HCT116 (cell line): ENCODE data around the gene SLCO4C1. TPM values are rescaled to one million over a fixed set of nuclear protein-coding genes. Genes with fewer than 3 reads are reported as not detected.

Experiments
- ATAC-seq: fragments of 200-7000 bp; cut with Tn5 transposase; 2 replicates; pipeline ENCODE4 v1.9.1; 2020; ENCODE audit warnings: mild to moderate bottlenecking, moderate library complexity
- BruUV-seq: library from RNA; stranded (reverse); fragments of 400-500 nt; replicated peaks from 2 replicates; lab custom pipeline; 2021; lab: Mats Ljungman, UMichigan
- CTCF ChIA-PET: fragments of 300-600 bp; sonication (Branson Sonifier 250); formaldehyde crosslinking; loops from one replicate; lab custom pipeline; 2021; ENCODE audit warnings: antibody characterized with exemption; lab: Charles Lee
- POLR2A ChIA-PET: fragments of 300-600, 350-600 bp; sonication (Branson Sonifier 250); formaldehyde crosslinking; loops from one replicate; lab custom pipeline; 2021; ENCODE audit warnings: antibody characterized with exemption; lab: Charles Lee
- RAD21 ChIA-PET, 2 experiments: fragments of 300-600 bp; sonication (Branson Sonifier 250); formaldehyde crosslinking; loops; one replicate each; lab custom pipeline; 2023; ENCODE audit warnings: low total read pairs in 2 of 2; ENCODE audit not compliant: uncharacterized antibody in 2 of 2, unreplicated experiment in 2 of 2, low non-redundant PET in 1 of 2; lab: Charles Lee
- DNase-seq: peaks from one replicate; pipeline ENCODE4 v3.0.0-alpha.2; 2010; ENCODE audit warnings: low read depth, low spot score
- H2AFZ ChIP-seq: fragments of 200-600 bp; shearing (Covaris generic), sonication (generic); 2 replicates; pipeline ENCODE4 v1.6.1; 2017; ENCODE audit warnings: low read depth, mixed run types, mixed read lengths, antibody characterized with exemption, low read length; ENCODE audit not compliant: poor library complexity, severe bottlenecking
- H3K27ac ChIP-seq: 2 replicates; pipeline ENCODE4 v1.5.1; 2012; ENCODE audit warnings: low read depth, low read length
- H3K27me3 ChIP-seq: fragments of 200-600 bp; sonication (generic); 2 replicates; pipeline ENCODE4 v1.6.1; 2016; ENCODE audit warnings: mixed run types, low read length, mixed read lengths; ENCODE audit not compliant: insufficient read depth
- H3K36me3 ChIP-seq, 2 experiments: fragments of 200-500 bp in 1 of 2; fragments of 200-600 bp in 1 of 2; sonication (Bioruptor generic) in 1 of 2; sonication (generic) in 1 of 2; 2 replicates each; pipeline versions ENCODE4 v1.5.1 to v1.6.1; 2014 to 2016; ENCODE audit warnings: low read length in 2 of 2, inconsistent platforms in 1 of 2, mixed read lengths in 1 of 2, mixed run types in 1 of 2; ENCODE audit not compliant: insufficient read depth in 2 of 2, control insufficient read depth in 1 of 2
- H3K4me1 ChIP-seq, 2 experiments: fragments of 200-600 bp in 1 of 2; sonication (generic) in 1 of 2; 2 replicates each; pipeline versions ENCODE4 v1.5.1 to v1.6.1; 2012 to 2017; ENCODE audit warnings: low read length in 2 of 2, inconsistent platforms in 1 of 2, mild to moderate bottlenecking in 1 of 2, mixed read lengths in 1 of 2, mixed run types in 1 of 2, moderate library complexity in 1 of 2; ENCODE audit not compliant: insufficient read depth in 2 of 2, control insufficient read depth in 1 of 2
- H3K4me2 ChIP-seq: fragments of 200-600 bp; sonication (generic); 2 replicates; pipeline ENCODE4 v1.6.1; 2017; ENCODE audit warnings: mixed run types, low read length, mixed read lengths
- H3K4me3 ChIP-seq, 2 experiments: fragments of 200-600 bp in 1 of 2; sonication (generic) in 1 of 2; replicated peaks in 1 of 2; 2 replicates each; pipeline ENCODE4 v1.5.1; 2011 to 2016; ENCODE audit warnings: low read length in 2 of 2, control low read depth in 1 of 2, low read depth in 1 of 2, mild to moderate bottlenecking in 1 of 2, mixed read lengths in 1 of 2, mixed run types in 1 of 2
- H3K79me2 ChIP-seq: fragments of 200-600 bp; sonication (generic); 2 replicates; pipeline ENCODE4 v1.6.1; 2017; ENCODE audit warnings: mild to moderate bottlenecking, mixed run types, low read length, moderate library complexity, mixed read lengths; ENCODE audit not compliant: insufficient read depth
- H3K9ac ChIP-seq: fragments of 200-600 bp; sonication (generic); 2 replicates; pipeline ENCODE4 v1.6.1; 2016; ENCODE audit warnings: low read length, mixed read lengths
- H3K9me2 ChIP-seq: fragments of 200-600 bp; sonication (generic), shearing (Covaris generic); 2 replicates; pipeline ENCODE4 v1.6.1; 2017; ENCODE audit warnings: mixed run types, mild to moderate bottlenecking, moderate library complexity; ENCODE audit not compliant: insufficient read depth
- H3K9me3 ChIP-seq, 2 experiments: fragments of 200-500 bp in 1 of 2; fragments of 200-600 bp in 1 of 2; sonication (Bioruptor generic) in 1 of 2; sonication (generic) in 1 of 2; 2 replicates each; pipeline ENCODE4 v1.6.1; 2014 to 2017; ENCODE audit warnings: low read length in 2 of 2, mixed read lengths in 2 of 2, inconsistent platforms in 1 of 2, low read depth in 1 of 2, mild to moderate bottlenecking in 1 of 2, mixed run types in 1 of 2, moderate library complexity in 1 of 2; ENCODE audit not compliant: control insufficient read depth in 1 of 2, insufficient read depth in 1 of 2
- H4K20me1 ChIP-seq: fragments of 200-600 bp; sonication (generic), shearing (Covaris generic); 2 replicates; pipeline ENCODE4 v1.6.1; 2017; ENCODE audit warnings: mixed run types, mild to moderate bottlenecking, moderate library complexity; ENCODE audit not compliant: insufficient read depth
- EZH2phosphoT487 ChIP-seq: fragments of 200-600 bp; IDR thresholded peaks from 2 replicates; pipeline ENCODE4 v1.6.1; 2018; ENCODE audit warnings: antibody characterized with exemption, borderline replicate concordance
- MAX ChIP-seq: IDR thresholded peaks from 2 replicates; pipeline ENCODE4 v1.6.1; 2012
- RAD21 ChIP-seq: IDR thresholded peaks from 2 replicates; pipeline ENCODE4 v1.6.1; 2012; ENCODE audit warnings: low read depth, mild to moderate bottlenecking
- YY1 ChIP-seq: IDR thresholded peaks from 2 replicates; pipeline ENCODE4 v1.6.1; 2011; ENCODE audit warnings: low read length, low read depth, moderate library complexity, mild to moderate bottlenecking; ENCODE audit not compliant: insufficient replicate concordance; ENCODE audit errors: extremely low read depth
- ZNF274 ChIP-seq: fragments of 200-500 bp; sonication (Bioruptor generic); IDR thresholded peaks from 2 replicates; pipeline ENCODE4 v1.6.1; 2014; ENCODE audit warnings: mild to moderate bottlenecking, low read depth, low read length, inconsistent platforms
- intact Hi-C: fragments of 100-400 bp; cut with micrococcal nuclease; formaldehyde crosslinking; loops from 2 replicates; pipeline ENCODE4 v1.10.0; 2022
- total RNA-seq: library from RNA; stranded (reverse); gene quantifications from one replicate; pipeline ENCODE4 v1.2.1, GENCODE V29; 2021; ENCODE audit not compliant: unreplicated experiment
- TF ChIP-seq, protein P1 (sequence below): IDR thresholded peaks from 2 replicates; pipeline ENCODE4 v1.6.1; 2012; ENCODE audit warnings: low read depth
- TF ChIP-seq, protein P2 (sequence below): IDR thresholded peaks from 2 replicates; pipeline ENCODE4 v1.6.1; 2012

The SLCO4C1 gene
- total RNA-seq, 1 experiment from 2014 or later: 0.12 TPM

- no peak overlapping the region for H3K4me2 ChIP-seq
- H3K9me2 ChIP-seq: no peaks in the 10 kb centered on the region
- H3K27me3 ChIP-seq: no peaks in the 10 kb centered on the region
- ATAC-seq: no peak
- H4K20me1 ChIP-seq: no peaks in the 10 kb centered on the region
- no peaks in the 10 kb centered on the region for H3K9me3 ChIP-seq
- H3K36me3 ChIP-seq: no peaks in the 10 kb centered on the region
- no peaks in the 10 kb centered on the region for H3K79me2 ChIP-seq
- H2AFZ ChIP-seq: no peak overlapping the region
- H3K4me3 ChIP-seq: no peak overlapping the region
- no peak for DNase-seq
- no peaks in the 10 kb centered on the region for H3K4me1 ChIP-seq
- BruUV-seq: no TSS peak
- TF ChIP-seq, protein P1, sequence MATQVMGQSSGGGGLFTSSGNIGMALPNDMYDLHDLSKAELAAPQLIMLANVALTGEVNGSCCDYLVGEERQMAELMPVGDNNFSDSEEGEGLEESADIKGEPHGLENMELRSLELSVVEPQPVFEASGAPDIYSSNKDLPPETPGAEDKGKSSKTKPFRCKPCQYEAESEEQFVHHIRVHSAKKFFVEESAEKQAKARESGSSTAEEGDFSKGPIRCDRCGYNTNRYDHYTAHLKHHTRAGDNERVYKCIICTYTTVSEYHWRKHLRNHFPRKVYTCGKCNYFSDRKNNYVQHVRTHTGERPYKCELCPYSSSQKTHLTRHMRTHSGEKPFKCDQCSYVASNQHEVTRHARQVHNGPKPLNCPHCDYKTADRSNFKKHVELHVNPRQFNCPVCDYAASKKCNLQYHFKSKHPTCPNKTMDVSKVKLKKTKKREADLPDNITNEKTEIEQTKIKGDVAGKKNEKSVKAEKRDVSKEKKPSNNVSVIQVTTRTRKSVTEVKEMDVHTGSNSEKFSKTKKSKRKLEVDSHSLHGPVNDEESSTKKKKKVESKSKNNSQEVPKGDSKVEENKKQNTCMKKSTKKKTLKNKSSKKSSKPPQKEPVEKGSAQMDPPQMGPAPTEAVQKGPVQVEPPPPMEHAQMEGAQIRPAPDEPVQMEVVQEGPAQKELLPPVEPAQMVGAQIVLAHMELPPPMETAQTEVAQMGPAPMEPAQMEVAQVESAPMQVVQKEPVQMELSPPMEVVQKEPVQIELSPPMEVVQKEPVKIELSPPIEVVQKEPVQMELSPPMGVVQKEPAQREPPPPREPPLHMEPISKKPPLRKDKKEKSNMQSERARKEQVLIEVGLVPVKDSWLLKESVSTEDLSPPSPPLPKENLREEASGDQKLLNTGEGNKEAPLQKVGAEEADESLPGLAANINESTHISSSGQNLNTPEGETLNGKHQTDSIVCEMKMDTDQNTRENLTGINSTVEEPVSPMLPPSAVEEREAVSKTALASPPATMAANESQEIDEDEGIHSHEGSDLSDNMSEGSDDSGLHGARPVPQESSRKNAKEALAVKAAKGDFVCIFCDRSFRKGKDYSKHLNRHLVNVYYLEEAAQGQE: no peak
- TF ChIP-seq MAX (no peak), YY1 (no peak), EZH2phosphoT487 (no peak), ZNF274 (no peak)
- ChIA-PET RAD21 (no interaction called here), CTCF (no interaction called here), POLR2A (no interaction called here)
- no peak overlapping the region for H3K27ac ChIP-seq
- intact Hi-C loops: no loop called here
- no peak overlapping the region for H3K9ac ChIP-seq
Observed at GRCh38 chr5:102288630-102289029, 7.5 kb downstream of the SLCO4C1 start.

DNA sequence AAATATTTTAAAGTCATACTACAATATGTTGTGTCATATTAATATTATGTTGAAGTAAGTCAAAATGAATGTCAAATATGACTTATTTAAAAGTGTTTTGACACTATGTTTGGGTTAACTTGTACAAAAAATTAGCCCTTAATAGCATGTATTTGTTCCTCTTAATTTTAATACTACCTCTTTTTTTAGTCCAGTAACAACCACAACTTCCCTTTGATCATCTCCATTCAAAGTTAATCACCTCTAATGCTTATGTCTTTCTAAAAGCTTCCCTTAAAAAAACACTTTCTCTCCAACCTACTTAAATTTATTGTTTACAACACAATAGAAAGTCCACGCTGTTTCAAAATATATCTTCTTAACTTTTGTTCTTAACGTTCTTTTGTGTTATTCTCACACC is 9.6 kb downstream of the SLCO4C1 start:
- Histone ChIP-seq H3K4me3 (no peak overlapping the region), H3K9me3 (no peaks in the 10 kb centered on the region), H3K79me2 (no peaks in the 10 kb centered on the region), H3K4me1 (no peaks in the 10 kb centered on the region), H3K9ac (no peak overlapping the region), H3K27me3 (no peaks in the 10 kb centered on the region), H3K9me2 (no peaks in the 10 kb centered on the region), H3K36me3 (no peaks in the 10 kb centered on the region), H4K20me1 (no peaks in the 10 kb centered on the region), H3K27ac (no peak overlapping the region), H3K4me2 (no peak overlapping the region), H2AFZ (no peak overlapping the region)
- ChIA-PET CTCF (no interaction called here), POLR2A (no interaction called here), RAD21 (no interaction called here)
- intact Hi-C loops: no loop called here
- no peak for ATAC-seq
- DNase-seq: no peak
- TF ChIP-seq, protein P2, sequence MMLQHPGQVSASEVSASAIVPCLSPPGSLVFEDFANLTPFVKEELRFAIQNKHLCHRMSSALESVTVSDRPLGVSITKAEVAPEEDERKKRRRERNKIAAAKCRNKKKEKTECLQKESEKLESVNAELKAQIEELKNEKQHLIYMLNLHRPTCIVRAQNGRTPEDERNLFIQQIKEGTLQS: no peak
- TF ChIP-seq RAD21: no peak
- BruUV-seq: no TSS peak
